Measurements from ENCODE around the gene ECI2.

GRCh38 chr6:4162370-4162769 is 27.0 kb upstream of the ECI2 start:
- TF ChIP-seq CTCF (IDR thresholded peaks at IDR 0.05) = peak; percentile 15
- no peak for TF ChIP-seq EZH2 (IDR thresholded peaks at IDR 0.05)
- TF ChIP-seq EZH2phosphoT487 (IDR thresholded peaks at IDR 0.05) = no peak
